Neuronal stem cell (in vitro differentiated cells): ENCODE results near the gene NRIP1.

Experiments used
- DNase-seq: peaks from one replicate; pipeline ENCODE4 v3.0.0-alpha.2; 2013; ENCODE audit warnings: low spot score
- H2AFZ ChIP-seq: one replicate; pipeline ENCODE4 v1.6.1; 2013; ENCODE audit warnings: mild to moderate bottlenecking, low read length, inconsistent platforms
- H2AK5ac ChIP-seq: 2 replicates; pipeline ENCODE4 v1.6.1; 2013; ENCODE audit warnings: low read depth, mild to moderate bottlenecking, inconsistent platforms, low read length, moderate library complexity, mixed read lengths
- H2BK120ac ChIP-seq: 2 replicates; pipeline ENCODE4 v1.6.1; 2013; ENCODE audit warnings: low read depth, mild to moderate bottlenecking, inconsistent platforms, low read length, moderate library complexity, mixed read lengths
- H2BK12ac ChIP-seq: one replicate; pipeline ENCODE4 v1.6.1; 2013; ENCODE audit warnings: low read length, inconsistent platforms
- H2BK15ac ChIP-seq: 2 replicates; pipeline ENCODE4 v1.6.1; 2013; ENCODE audit warnings: mild to moderate bottlenecking, low read length, inconsistent platforms, mixed read lengths
- H2BK5ac ChIP-seq: one replicate; pipeline ENCODE4 v1.6.1; 2013; ENCODE audit warnings: inconsistent platforms, mild to moderate bottlenecking, low read length, moderate library complexity
- H3K14ac ChIP-seq: one replicate; pipeline ENCODE4 v1.6.1; 2013; ENCODE audit warnings: low read length, inconsistent platforms
- H3K18ac ChIP-seq: 2 replicates; pipeline ENCODE4 v1.6.1; 2013; ENCODE audit warnings: low read length, inconsistent platforms
- H3K23ac ChIP-seq: 2 replicates; pipeline ENCODE4 v1.6.1; 2013; ENCODE audit warnings: low read depth, mild to moderate bottlenecking, mixed read lengths, low read length, inconsistent platforms; ENCODE audit not compliant: poor library complexity
- H3K27ac ChIP-seq: replicated peaks from 3 replicates; pipeline ENCODE4 v1.5.1; 2013; ENCODE audit warnings: low read length, inconsistent platforms
- H3K27me3 ChIP-seq, 3 experiments: 2 replicates each; pipeline ENCODE4 v1.6.1; 2013; ENCODE audit warnings: low read length in 3 of 3, mild to moderate bottlenecking in 2 of 3, inconsistent platforms in 1 of 3, low read depth in 1 of 3, mixed read lengths in 1 of 3, moderate library complexity in 1 of 3; ENCODE audit not compliant: control insufficient read depth in 3 of 3, insufficient read depth in 3 of 3
- H3K36me3 ChIP-seq, 2 donors: replicated peaks in 1 of 2; 2 replicates each; pipeline ENCODE4 v1.6.1; 2013; ENCODE audit warnings: low read length in 2 of 2; ENCODE audit not compliant: control insufficient read depth in 2 of 2, insufficient read depth in 2 of 2
- H3K4ac ChIP-seq: 2 replicates; pipeline ENCODE4 v1.6.1; 2013; ENCODE audit warnings: inconsistent platforms, mild to moderate bottlenecking, low read length, moderate library complexity
- H3K4me1 ChIP-seq, 2 donors: 1 replicate in 1 of 2; 2 replicates in 1 of 2; pipeline ENCODE4 v1.6.1; 2013; ENCODE audit warnings: low read length in 2 of 2, low read depth in 1 of 2; ENCODE audit not compliant: control insufficient read depth in 2 of 2, insufficient read depth in 1 of 2
- H3K4me2 ChIP-seq: one replicate; pipeline ENCODE4 v1.6.1; 2013; ENCODE audit warnings: mild to moderate bottlenecking, low read length, inconsistent platforms; ENCODE audit not compliant: insufficient read depth, poor library complexity, severe bottlenecking
- H3K4me3 ChIP-seq, 2 donors: 2 replicates each; pipeline ENCODE4 v1.5.1; 2013; ENCODE audit warnings: low read length in 2 of 2, mild to moderate bottlenecking in 2 of 2, inconsistent platforms in 1 of 2, moderate library complexity in 1 of 2
- H3K79me1 ChIP-seq: one replicate; pipeline ENCODE4 v1.6.1; 2013; ENCODE audit warnings: low read depth, mild to moderate bottlenecking, inconsistent platforms, low read length, moderate library complexity
- H3K9ac ChIP-seq: one replicate; pipeline ENCODE4 v1.6.1; 2013; ENCODE audit warnings: mild to moderate bottlenecking, low read depth, low read length, inconsistent platforms; ENCODE audit not compliant: poor library complexity
- H3K9me3 ChIP-seq, 2 donors: replicated peaks in 1 of 2; 2 replicates each; pipeline versions ENCODE3 to v1.6.1; 2013; ENCODE audit warnings: low read length in 2 of 2, mild to moderate bottlenecking in 2 of 2, inconsistent platforms in 1 of 2, low read depth in 1 of 2, mixed read lengths in 1 of 2, moderate library complexity in 1 of 2; ENCODE audit not compliant: control insufficient read depth in 2 of 2, insufficient read depth in 1 of 2
- H4K8ac ChIP-seq: one replicate; pipeline ENCODE4 v1.6.1; 2013; ENCODE audit warnings: low read depth, mild to moderate bottlenecking, inconsistent platforms, low read length, moderate library complexity
- H4K91ac ChIP-seq: one replicate; pipeline ENCODE4 v1.6.1; 2013; ENCODE audit warnings: low read length, low read depth, mild to moderate bottlenecking, inconsistent platforms; ENCODE audit not compliant: poor library complexity
- WGBS, 2 donors: extraction: QIAGEN DNeasy Blood & Tissue Kit; methylation state at CpG; one replicate each; pipeline ENCODE4 v1.1.7; 2013; ENCODE audit warnings: missing lambda C conversion rate in 2 of 2, mixed read lengths in 1 of 2; ENCODE audit not compliant: insufficient read length in 2 of 2, insufficient replicate concordance in 1 of 2; ENCODE audit errors: extremely low coverage in 2 of 2; 5-methylcytosine and 5-hydroxymethylcytosine counted together

NRIP1 gene

DNA sequence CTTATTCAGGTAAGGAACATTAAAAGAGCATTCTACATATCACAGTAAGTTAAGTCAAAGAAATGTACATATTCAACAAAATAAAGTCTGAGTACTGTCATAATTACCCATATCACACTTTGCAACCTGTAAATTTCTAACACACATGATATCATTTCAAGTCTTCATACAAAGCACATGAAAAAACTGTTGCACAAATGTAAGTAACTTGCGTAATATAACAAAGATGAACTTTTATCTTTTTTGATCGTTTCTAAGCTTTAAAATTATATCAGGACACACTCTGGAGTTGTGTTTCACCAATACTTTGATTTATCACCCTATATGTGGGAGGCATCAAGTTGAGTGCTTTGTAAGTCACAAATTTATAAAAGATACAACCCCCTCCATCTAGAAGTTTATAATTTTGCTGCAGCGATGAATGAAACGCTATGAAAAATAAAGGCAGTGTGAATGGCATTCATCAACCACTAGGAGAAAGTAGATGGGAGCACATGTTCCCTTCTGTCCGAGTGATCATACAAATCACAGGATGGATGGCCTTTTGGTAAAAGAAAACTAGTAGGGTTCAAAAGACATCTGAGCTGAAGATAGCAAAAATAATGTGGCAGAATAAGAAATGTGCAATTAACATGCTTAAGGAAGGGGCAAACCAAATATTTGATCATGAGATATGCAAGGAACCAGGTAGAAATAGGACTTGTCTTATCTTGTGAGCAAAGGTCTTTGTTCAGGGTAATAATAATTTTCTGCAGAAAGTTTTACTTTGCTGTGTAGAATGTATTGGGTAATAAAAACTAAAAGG, 27.5 kb downstream of the NRIP1 start:
- H3K4me1 ChIP-seq, result no peaks in the 10 kb centered on the region
- no peak overlapping the region for H2BK5ac ChIP-seq
- H4K8ac ChIP-seq, result no peak overlapping the region
- H3K18ac ChIP-seq, result no peak overlapping the region
- peaks cover 1% of the 10 kb centered on the region for H3K79me1 ChIP-seq
- no peak overlapping the region for H3K27ac ChIP-seq
- H3K27me3 ChIP-seq, result no peaks in the 10 kb centered on the region
- no peak overlapping the region for H3K14ac ChIP-seq
- H2BK12ac ChIP-seq, result no peak overlapping the region
- no peak overlapping the region for H3K4ac ChIP-seq
- peaks cover 0 to 42% of the 10 kb centered on the region in 2 donors for H3K9me3 ChIP-seq
- H2BK15ac ChIP-seq, result no peak overlapping the region
- H3K23ac ChIP-seq, result no peak overlapping the region
- H3K36me3 ChIP-seq, result peaks cover 5 to 88% of the 10 kb centered on the region in 2 donors
- H2AK5ac ChIP-seq, result no peak overlapping the region
- H4K91ac ChIP-seq, result no peak overlapping the region
- no peak overlapping the region for H2BK120ac ChIP-seq
- H2AFZ ChIP-seq, result no peak overlapping the region
- DNase-seq, result no peak
- no peak overlapping the region for H3K4me2 ChIP-seq
- no peak overlapping the region for H3K9ac ChIP-seq
- no peak overlapping the region for H3K4me3 ChIP-seq
- no CpG with 5 or more reads among the region's 5 CpGs for WGBS, 2 donors

GRCh38 chr21:15036189-15036588, 28.6 kb downstream of the NRIP1 start:
- H4K8ac ChIP-seq, result no peak overlapping the region
- no peak overlapping the region for H3K27ac ChIP-seq
- DNase-seq, result no peak
- H3K36me3 ChIP-seq, result peaks cover 8 to 84% of the 10 kb centered on the region in 2 donors
- H3K79me1 ChIP-seq, result peaks cover 1% of the 10 kb centered on the region
- no peak overlapping the region for H3K14ac ChIP-seq
- no peaks in the 10 kb centered on the region for H3K27me3 ChIP-seq
- H2BK120ac ChIP-seq, result no peak overlapping the region
- no peak overlapping the region for H3K4ac ChIP-seq
- H3K4me2 ChIP-seq, result no peak overlapping the region
- no peak overlapping the region for H2AFZ ChIP-seq
- H3K9ac ChIP-seq, result no peak overlapping the region
- H2BK15ac ChIP-seq, result no peak overlapping the region
- H4K91ac ChIP-seq, result no peak overlapping the region
- H2BK12ac ChIP-seq, result no peak overlapping the region
- WGBS, 2 donors, result no CpG with 5 or more reads among the region's 1 CpG
- H3K4me1 ChIP-seq, result no peaks in the 10 kb centered on the region
- H2BK5ac ChIP-seq, result no peak overlapping the region
- no peak overlapping the region for H2AK5ac ChIP-seq
- no peak overlapping the region for H3K18ac ChIP-seq
- H3K9me3 ChIP-seq, result peaks cover 0 to 46% of the 10 kb centered on the region in 2 donors
- H3K23ac ChIP-seq, result no peak overlapping the region
- no peak overlapping the region for H3K4me3 ChIP-seq

- H3K9me3 ChIP-seq, result peaks cover 0 to 42% of the 10 kb centered on the region in 2 donors
Measured at GRCh38 chr21:15034126-15034853, 30.5 kb downstream of the NRIP1 start.

DNA sequence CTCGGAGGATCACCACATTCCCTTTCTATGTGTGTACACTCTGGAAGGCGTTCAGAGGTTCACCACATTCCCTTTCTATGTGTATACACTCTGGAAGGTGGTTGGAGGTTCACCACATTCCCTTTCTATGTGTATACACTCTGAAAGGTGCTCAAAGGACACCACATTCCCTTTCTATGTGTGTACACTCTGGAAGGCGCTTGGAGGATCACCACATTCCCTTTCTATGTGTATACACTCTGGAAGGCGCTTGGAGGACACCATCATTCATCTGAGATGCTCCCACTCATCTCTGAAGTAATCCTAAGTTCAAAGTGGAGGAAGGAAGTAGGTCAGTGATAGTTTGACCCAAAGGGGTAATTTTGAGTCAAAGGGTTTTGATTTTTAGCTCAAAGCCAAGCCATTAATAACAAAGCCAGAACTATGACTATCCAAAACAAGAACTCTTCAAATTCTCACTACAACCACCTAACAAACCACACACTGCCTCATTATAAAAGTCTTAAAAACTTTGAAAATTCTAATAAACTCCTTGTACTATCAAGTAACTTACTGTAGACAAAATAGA, 32.9 kb downstream of the NRIP1 start:
- Histone ChIP-seq H3K79me1 (peaks cover 1% of the 10 kb centered on the region), H4K91ac (no peak overlapping the region), H3K18ac (no peak overlapping the region), H2AK5ac (no peak overlapping the region), H4K8ac (no peak overlapping the region), H2AFZ (no peak overlapping the region), H3K4me3 (no peak overlapping the region), H3K9me3 (peaks cover 0 to 30% of the 10 kb centered on the region in 2 donors), H3K23ac (no peak overlapping the region), H3K4me1 (peaks cover 0 to 4% of the 10 kb centered on the region in 2 donors), H3K27ac (no peak overlapping the region), H3K4me2 (no peak overlapping the region), H3K14ac (no peak overlapping the region), H3K4ac (no peak overlapping the region), H2BK15ac (no peak overlapping the region), H2BK5ac (no peak overlapping the region), H3K27me3 (no peaks in the 10 kb centered on the region), H2BK12ac (no peak overlapping the region), H2BK120ac (no peak overlapping the region), H3K9ac (no peak overlapping the region), H3K36me3 (peaks cover 10 to 73% of the 10 kb centered on the region in 2 donors)
- no CpG with 5 or more reads among the region's 4 CpGs for WGBS, 2 donors
- no peak for DNase-seq

More at GRCh38 chr21:15034126-15034853, 30.5 kb downstream of the NRIP1 start:
- no peak for DNase-seq
- Histone ChIP-seq H3K27me3 (no peaks in the 10 kb centered on the region), H2AFZ (no peak overlapping the region), H3K23ac (no peak overlapping the region), H2BK120ac (no peak overlapping the region), H2BK5ac (no peak overlapping the region), H3K4me3 (no peak overlapping the region), H3K79me1 (peaks cover 1% of the 10 kb centered on the region), H3K4me2 (no peak overlapping the region), H3K9ac (no peak overlapping the region), H3K14ac (no peak overlapping the region), H3K18ac (no peak overlapping the region), H2AK5ac (no peak overlapping the region), H3K4me1 (no peaks in the 10 kb centered on the region), H3K27ac (no peak overlapping the region), H4K91ac (no peak overlapping the region), H2BK12ac (no peak overlapping the region), H3K36me3 (peaks cover 10 to 81% of the 10 kb centered on the region in 2 donors), H2BK15ac (no peak overlapping the region), H3K4ac (no peak overlapping the region), H4K8ac (no peak overlapping the region)
- WGBS, 2 donors, result no CpG with 5 or more reads among the region's 2 CpGs
